Fibroblast of villous mesenchyme (primary cell): ENCODE measurements around the gene SMIM5. TPM values are rescaled to one million over a fixed set of nuclear protein-coding genes. Genes with fewer than 3 reads are reported as not detected.

Experiments used
- DNase-seq: peaks from one replicate; pipeline ENCODE4 v3.0.0-alpha.2; 2010; ENCODE audit warnings: low read depth
- H3K4me3 ChIP-seq: 2 replicates; pipeline ENCODE4 v1.5.1; 2011; ENCODE audit warnings: low read depth, mild to moderate bottlenecking, low read length
- CTCF ChIP-seq: IDR thresholded peaks from 2 replicates; pipeline ENCODE4 v1.5.1; 2012; ENCODE audit warnings: low read depth, mild to moderate bottlenecking, low read length; ENCODE audit not compliant: insufficient read depth
- total RNA-seq: library from RNA; depleted of rRNA; stranded (reverse); fragments of >200 nt; gene quantifications from 2 replicates; pipeline ENCODE4 v1.2.3, GENCODE V29; 2012

SMIM5 gene
- total RNA-seq, 1 donor, result under 0.01 TPM

DNA sequence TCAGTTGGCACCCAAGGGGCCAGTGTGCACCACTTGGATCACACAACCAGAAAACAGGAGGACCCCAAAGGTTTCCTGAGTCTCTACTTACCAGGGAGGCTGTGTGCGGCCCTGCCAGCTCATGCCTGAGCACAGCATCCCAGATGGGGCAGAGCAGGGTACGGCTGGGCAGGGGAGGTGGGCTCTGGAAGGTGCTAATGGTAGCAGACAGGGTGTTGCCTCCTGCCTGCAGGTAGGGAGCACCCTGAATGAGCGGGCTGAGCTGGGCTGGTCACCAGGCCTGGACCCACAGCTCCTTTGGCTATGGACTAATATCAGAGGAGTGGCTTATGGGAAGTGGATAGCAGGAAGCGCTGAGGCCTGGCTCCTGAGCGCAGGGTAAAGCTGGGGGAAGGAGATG is 19.1 kb downstream of the SMIM5 start:
- no peak for DNase-seq
- no peak overlapping the region for H3K4me3 ChIP-seq
- TF ChIP-seq CTCF, result no peak

GRCh38 chr17:75652934-75653549 is 19.8 kb downstream of the SMIM5 start:
- TF ChIP-seq CTCF, result peak; percentile 92
- no peak overlapping the region for H3K4me3 ChIP-seq
- DNase-seq, result peak; percentile 21

DNA sequence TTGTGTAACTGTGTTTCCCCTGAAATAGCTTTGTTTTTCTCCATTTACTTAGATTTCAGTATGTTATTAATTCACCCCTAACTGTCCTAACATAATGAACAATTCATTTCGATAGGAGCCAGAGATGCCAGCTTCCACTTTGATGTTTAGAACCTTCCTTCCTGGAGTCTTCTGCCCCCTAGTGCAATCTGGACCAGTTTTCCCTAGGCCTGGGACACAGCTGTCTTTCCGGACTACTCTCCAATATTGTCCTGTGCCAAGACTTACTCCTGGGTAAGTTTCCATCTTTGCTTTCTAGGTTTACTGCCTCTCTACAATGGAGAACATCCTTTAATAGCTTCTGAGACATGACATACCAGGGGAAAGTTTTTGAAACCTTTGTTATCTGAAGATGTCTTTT is 20.9 kb downstream of the SMIM5 start:
- peak; percentile 6 for DNase-seq
- no peak overlapping the region for H3K4me3 ChIP-seq
- TF ChIP-seq CTCF, result peak; percentile 15

GRCh38 chr17:75658237-75658636 is 25.0 kb downstream of the SMIM5 start:
- no peak for DNase-seq
- TF ChIP-seq CTCF, result no peak
- no peak overlapping the region for H3K4me3 ChIP-seq

DNA sequence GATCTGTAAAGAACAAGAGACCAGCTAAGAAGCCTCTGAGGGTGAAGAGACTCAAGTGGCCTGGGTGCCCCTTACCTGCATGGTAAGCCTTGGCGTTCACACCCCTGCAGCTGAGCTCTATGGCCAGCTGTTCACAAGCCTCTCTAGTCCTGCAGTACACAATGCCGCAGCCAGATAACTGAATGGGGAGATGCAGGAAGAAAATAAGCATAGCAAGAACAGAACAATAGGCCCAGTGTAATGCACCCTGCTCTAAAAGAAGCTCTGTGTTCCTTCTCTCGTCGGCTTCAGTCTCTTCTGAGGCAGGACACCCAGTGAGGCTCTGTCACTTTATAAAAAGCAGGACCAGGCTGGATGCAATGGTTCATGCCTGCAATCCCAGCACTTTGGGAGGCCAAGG is 28.3 kb downstream of the SMIM5 start:
- TF ChIP-seq CTCF, result no peak
- DNase-seq, result no peak
- H3K4me3 ChIP-seq, result no peak overlapping the region

DNA sequence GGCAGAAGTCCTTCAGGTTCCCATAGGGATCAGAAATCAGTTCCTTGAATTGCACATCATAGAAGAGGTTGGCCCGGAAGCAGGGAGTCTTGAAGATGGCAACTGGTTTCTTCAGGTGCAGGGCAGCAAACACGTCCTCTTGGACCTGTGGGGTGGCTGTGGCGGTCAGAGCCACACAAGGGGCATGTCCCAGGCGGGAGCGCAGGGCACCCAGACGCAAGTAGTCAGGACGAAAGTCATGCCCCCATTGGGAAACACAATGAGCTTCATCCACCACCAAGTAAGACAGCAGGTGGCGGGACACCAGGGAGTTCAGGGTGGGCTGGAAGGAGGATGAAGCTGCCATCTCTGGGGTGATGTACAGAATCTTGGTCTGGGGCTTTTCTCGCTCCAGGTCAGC is 29.3 kb downstream of the SMIM5 start:
- no peak for TF ChIP-seq CTCF

DNA sequence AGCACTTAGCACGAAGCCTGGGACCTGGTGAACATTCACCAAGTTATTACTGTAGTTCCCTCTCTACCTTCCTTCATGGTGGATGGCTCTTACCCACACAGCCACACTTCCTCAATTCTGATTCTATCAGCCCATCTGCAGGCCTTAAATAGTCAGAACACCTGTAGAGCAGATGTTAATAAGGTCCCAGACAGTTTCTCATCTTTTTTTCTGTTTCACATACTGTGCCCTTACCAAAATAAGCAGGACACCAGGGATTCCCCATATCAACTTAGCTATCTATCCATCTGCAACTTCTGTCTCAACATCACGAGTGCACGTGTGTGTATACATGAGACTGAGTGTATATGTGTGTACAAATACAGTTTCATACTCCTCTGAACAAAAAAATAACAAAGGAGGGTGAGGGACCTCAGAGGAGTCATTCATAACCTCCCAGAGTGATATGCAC is 30.9 kb downstream of the SMIM5 start:
- H3K4me3 ChIP-seq, result no peak overlapping the region
- no peak for TF ChIP-seq CTCF
- no peak for DNase-seq

More for the DNA sequence above, 29.3 kb downstream of the SMIM5 start:
- H3K4me3 ChIP-seq, result no peak overlapping the region
- no peak for DNase-seq
